ENCODE results near the gene HNF4A. TPM values are rescaled to one million over a fixed set of nuclear protein-coding genes. Genes with fewer than 3 reads are reported as not detected.
A peak's percentile ranks its signal among the peaks of the same experiment; 100 is the strongest.

HNF4A gene
- total and polyA plus RNA-seq, 2 of the 13 experiments (the other 11 are each of a cell fraction or from before 2014, with no cell fraction given), result 80.9 to 169 TPM

DNA sequence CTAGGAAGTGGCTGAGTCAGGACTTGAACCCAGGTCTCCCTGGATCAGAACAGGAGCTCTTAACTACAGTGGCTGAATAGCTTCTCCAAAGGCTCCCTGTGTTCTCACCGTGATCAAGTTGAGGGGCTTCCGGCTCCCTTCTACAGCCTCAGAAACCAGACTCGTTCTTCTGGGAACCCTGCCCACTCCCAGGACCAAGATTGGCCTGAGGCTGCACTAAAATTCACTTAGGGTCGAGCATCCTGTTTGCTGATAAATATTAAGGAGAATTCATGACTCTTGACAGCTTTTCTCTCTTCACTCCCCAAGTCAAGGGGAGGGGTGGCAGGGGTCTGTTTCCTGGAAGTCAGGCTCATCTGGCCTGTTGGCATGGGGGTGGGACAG lies 75.6 kb downstream of the HNF4A start (continued):
- TF ChIP-seq ZNF564 (CRISPR knock-in tag; IDR thresholded peaks at IDR 0.05) (0 out of 2 replicates have a peak, but pooled peaks have one; percentile 16), ZNF232 (CRISPR knock-in tag; IDR thresholded peaks at IDR 0.05; ENCODE audit: borderline replicate concordance) (peak; percentile 29; the same call in 1 of the 2 replicates), ZFY (CRISPR knock-in tag; IDR thresholded peaks at IDR 0.05) (no peak)

GRCh38 chr20:44431502-44432234 lies 76.2 kb downstream of the HNF4A start:
- in situ Hi-C loops (cut with HindIII; ENCODE audit: extremely low pct_ligation_motif_present, low pct_unique_long_range_greater_than_20kb) (no loop called here), intact Hi-C loops (cut with micrococcal nuclease; ENCODE audit: unreplicated experiment) (no loop called here)
- Histone ChIP-seq H3K9me3 (ENCODE audit: low read length) (no peaks in the 10 kb centered on the region), H3K4me3 (replicated peaks in 1 of 3; ENCODE audit: insufficient read depth in 1 of 3, low read depth in 2 of 3, low read length in 3 of 3) (no peak overlapping the region), H3K27ac (ENCODE audit: extremely low read length, insufficient read depth, low read length) (peak overlapping the region; percentile 52), H3K4me2 (ENCODE audit: low read depth, low read length) (no peak overlapping the region), H3K4me1 (ENCODE audit: insufficient read depth, low read length) (peaks cover 99% of the 10 kb centered on the region), H3K9ac (ENCODE audit: insufficient read depth, low read depth, low read length) (no peak overlapping the region), H3K79me2 (ENCODE audit: insufficient read depth, low read length) (no peaks in the 10 kb centered on the region), H3K36me3 (replicated peaks in 1 of 2; ENCODE audit: control insufficient read depth in 1 of 2, insufficient read depth in 2 of 2, low read length in 2 of 2) (peaks cover 16 to 36% of the 10 kb centered on the region in 2 experiments), H3K27me3 (ENCODE audit: control insufficient read depth in 1 of 2, insufficient read depth in 2 of 2, low read length in 2 of 2) (no peaks in the 10 kb centered on the region), H4K20me1 (ENCODE audit: insufficient read depth, low read length) (no peaks in the 10 kb centered on the region), H2AFZ (ENCODE audit: low read length) (no peak overlapping the region)
- 86% methylated on average over 11 of the region's 11 CpGs for WGBS (ENCODE audit: low lambda C conversion rate)
- FAIRE-seq, result no peak
- ATAC-seq, result peak; percentile 10
- ChIA-PET CTCF (ENCODE audit: low intra/inter-chr PET ratio, low total read pairs) (no interaction called here), POLR2A (interaction anchor here (0.6 to 7.5 kb wide), 9 partner anchors 11 to 56 kb away, joined by 3 to 101 read pairs (median 4); no protein-coding TSS in a partner anchor)
- DNase-seq (ENCODE audit: low spot score), result peak; percentile 72
- no TSS peak for BruUV-seq (replicated peaks)
- TF ChIP-seq CREBL2 (CRISPR knock-in tag; IDR thresholded peaks at IDR 0.05; ENCODE audit: borderline replicate concordance), result no peak
- no peak for TF ChIP-seq ZNF781 (CRISPR knock-in tag; IDR thresholded peaks at IDR 0.05; ENCODE audit: borderline replicate concordance, not compliant biosample characterization)
- TF ChIP-seq TAF1 (CRISPR knock-in tag; IDR thresholded peaks at IDR 0.05), result 0 out of 2 replicates have a peak, but pooled peaks have one; percentile 32
- no peak for TF ChIP-seq MTA1 (CRISPR knock-in tag; IDR thresholded peaks at IDR 0.05; ENCODE audit: borderline replicate concordance)
- TF ChIP-seq, protein P1, sequence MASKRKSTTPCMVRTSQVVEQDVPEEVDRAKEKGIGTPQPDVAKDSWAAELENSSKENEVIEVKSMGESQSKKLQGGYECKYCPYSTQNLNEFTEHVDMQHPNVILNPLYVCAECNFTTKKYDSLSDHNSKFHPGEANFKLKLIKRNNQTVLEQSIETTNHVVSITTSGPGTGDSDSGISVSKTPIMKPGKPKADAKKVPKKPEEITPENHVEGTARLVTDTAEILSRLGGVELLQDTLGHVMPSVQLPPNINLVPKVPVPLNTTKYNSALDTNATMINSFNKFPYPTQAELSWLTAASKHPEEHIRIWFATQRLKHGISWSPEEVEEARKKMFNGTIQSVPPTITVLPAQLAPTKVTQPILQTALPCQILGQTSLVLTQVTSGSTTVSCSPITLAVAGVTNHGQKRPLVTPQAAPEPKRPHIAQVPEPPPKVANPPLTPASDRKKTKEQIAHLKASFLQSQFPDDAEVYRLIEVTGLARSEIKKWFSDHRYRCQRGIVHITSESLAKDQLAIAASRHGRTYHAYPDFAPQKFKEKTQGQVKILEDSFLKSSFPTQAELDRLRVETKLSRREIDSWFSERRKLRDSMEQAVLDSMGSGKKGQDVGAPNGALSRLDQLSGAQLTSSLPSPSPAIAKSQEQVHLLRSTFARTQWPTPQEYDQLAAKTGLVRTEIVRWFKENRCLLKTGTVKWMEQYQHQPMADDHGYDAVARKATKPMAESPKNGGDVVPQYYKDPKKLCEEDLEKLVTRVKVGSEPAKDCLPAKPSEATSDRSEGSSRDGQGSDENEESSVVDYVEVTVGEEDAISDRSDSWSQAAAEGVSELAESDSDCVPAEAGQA (IDR thresholded peaks at IDR 0.05; ENCODE audit: low read depth), result no peak
- TF ChIP-seq, protein P1 (CRISPR knock-in tag; IDR thresholded peaks at IDR 0.05; ENCODE audit: borderline replicate concordance), result no peak
- TF ChIP-seq, protein P2, sequence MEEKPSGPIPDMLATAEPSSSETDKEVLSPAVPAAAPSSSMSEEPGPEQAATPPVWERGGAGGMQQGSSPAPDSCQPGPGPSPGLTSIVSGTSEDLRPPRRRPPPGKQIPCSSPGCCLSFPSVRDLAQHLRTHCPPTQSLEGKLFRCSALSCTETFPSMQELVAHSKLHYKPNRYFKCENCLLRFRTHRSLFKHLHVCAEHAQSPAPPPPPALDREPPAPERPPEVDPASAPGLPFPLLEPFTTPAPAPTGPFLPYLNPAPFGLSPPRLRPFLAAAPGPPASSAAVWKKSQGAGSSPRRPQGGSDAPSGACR (CRISPR knock-in tag; IDR thresholded peaks at IDR 0.05), result no peak
- TF ChIP-seq ZNF883 (CRISPR knock-in tag; IDR thresholded peaks at IDR 0.05; ENCODE audit: not compliant biosample characterization), result no peak
- no peak for TF ChIP-seq ZNF562 (CRISPR knock-in tag; IDR thresholded peaks at IDR 0.05; ENCODE audit: borderline replicate concordance)
- TF ChIP-seq DNMT3B (CRISPR knock-in tag; conservative IDR thresholded peaks at IDR 0.05), result peak; percentile 56; the same call in 1 of the 2 replicates
- no peak for TF ChIP-seq ZNF530 (CRISPR knock-in tag; IDR thresholded peaks at IDR 0.05; ENCODE audit: low read depth)
- peak; percentile 71; the same call in 1 of the 2 replicates for TF ChIP-seq ZNF556 (CRISPR knock-in tag; IDR thresholded peaks at IDR 0.05; ENCODE audit: borderline replicate concordance)
